HG02678 (cell line): Measurements from ENCODE around the gene PCED1A.

Source experiments
- ATAC-seq: cut with Tn5 transposase; IDR thresholded peaks from one replicate; pipeline ENCODE4 v1.9.1; 2021; ENCODE audit warnings: mild to moderate bottlenecking, moderate library complexity; ENCODE audit not compliant: unreplicated experiment

Gene PCED1A

DNA sequence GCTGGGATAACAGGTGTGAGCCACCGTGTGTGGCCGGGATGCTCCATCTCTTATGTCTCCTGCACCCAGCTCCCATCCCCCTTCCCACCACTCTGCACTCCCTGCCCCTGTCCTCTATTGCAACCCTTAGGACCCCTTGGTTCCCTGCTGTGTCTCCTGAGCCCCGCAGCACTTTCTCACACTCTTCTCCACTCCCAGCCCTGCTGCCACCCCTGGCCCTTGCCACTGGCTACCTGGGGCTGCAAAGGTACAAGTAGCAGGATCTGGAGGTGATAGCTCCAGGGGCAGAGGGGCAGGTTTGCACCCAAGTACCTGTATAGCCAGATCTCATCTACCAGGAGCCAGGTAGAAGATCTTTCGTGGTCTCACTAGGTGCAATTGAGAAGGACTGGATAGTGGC lies 33.4 kb downstream of the PCED1A start:
- no peak for ATAC-seq

DNA sequence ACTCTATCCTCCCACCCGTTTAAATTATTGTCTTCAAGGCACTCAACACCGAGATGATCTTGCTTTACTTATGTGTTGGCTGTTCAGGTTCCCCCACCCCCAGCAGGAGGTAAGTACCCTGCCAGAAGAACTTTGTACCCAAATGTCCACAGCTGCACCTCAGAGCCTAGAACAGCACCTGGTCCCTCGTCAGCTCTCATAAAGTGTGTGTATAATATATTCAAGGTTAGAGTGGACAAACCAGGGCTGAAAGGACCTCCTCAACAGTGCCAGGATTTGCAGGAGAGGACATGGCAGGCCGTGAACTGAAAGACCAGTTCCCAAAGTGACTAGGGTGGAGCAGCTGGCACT lies 34.1 kb downstream of the PCED1A start:
- no peak for ATAC-seq

DNA sequence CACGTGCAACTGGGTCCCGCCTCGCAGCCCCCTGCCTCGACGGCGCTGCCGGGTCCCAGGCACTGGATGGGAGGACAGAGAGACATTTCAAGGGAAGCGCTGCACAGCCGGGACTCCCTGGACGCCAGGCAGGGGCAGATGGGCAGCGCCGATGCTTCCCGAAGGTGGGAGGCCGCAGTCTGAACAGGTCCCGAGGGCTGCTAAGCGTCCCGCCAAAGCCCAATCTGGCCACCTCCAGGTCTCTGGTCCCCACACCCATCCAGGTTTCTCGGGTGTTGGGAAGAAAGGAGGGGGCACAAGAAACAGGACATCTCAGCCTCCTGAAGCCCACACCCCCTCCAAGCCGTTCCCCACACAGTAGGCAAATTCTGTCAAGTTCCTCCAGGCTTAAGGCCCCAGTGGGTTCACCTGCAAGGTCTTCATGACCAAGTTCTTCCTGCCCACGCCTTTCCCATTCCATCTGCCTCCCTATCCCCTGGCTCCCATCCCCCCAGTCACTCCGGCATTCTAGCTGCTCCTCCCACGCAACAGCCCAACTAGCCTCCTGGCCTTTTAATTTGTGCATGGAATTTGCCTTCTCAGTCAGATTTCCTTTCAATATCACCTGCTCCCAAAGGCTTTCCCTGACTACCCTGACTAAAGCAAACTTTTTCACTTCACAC lies 34.6 kb downstream of the PCED1A start:
- no peak for ATAC-seq

DNA sequence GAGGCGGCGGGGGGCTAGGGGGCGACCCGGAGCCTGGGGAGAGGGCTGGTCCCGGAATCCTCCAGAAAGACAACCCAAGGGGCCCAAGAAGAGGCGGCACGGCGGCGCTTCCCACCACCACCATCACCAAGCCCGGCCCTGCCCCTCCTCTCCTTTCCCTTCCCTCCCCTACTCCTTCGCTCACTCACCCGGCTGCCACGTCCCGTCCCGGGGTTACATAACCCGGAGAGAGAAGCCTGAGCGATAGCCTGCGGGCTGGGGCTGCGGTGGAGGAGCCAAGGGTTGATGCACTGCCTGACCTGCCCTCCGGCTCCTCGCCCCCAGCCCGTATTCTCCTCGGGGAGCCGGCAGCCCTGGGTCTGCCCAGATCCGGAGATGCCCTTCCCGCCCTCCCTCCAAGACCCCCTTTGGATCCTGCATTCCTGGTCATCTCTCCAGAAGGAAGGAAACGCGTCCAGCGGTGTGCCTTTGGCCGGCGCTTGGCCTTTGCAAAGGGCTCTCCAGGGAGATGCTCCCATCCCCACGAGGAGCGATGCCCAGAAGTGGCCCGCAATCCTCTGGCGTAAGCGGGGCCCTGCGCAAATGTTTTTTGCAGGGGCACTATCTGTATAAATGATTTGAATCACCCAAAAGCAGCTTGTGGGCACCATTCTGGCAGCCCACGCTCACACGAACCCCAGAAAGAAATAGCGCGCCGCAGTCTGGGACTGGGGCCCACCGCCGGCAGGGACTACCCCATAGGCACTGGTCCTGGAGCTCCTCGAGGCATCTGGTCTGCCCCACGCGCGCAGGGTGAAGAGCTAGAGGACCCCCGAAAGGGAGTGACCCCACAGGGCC lies 35.4 kb downstream of the PCED1A start:
- ATAC-seq, result no peak

DNA sequence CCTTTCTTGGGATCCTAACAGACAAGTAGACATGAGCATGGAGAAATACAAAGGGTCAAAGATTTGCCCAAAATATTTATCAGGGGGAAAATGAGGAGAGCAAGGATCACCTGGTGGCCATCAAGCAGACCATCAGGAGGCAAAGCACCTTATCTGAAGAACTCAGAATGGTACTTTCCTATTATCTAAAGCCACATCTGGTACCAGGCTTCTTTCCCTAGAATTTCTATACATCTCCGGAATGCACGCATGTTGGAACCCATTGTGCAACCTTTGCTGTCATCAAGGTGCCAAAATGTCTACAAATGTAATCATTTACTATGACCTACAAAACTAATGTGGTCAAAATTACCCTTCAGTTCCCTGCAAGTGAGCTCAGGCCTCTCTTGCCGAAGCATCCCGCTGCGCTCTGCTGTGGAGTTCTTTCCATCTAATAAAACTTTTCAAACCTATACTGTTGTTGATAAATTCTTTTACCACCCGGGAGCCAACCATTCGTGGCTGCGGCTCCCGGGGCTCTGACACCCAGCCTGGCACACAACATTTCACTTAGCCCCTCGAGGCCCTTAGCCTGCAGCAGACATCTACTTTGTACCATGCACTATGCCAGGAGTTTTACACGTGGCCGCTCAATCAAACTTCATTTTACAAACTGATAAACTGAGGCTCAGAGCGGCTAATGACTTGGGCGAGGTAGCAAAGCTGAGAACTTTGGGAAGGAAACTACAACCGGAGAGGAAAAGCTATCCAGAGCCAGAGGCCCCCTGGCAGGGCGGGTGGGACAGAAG lies 36.2 kb downstream of the PCED1A start:
- ATAC-seq, result no peak

DNA sequence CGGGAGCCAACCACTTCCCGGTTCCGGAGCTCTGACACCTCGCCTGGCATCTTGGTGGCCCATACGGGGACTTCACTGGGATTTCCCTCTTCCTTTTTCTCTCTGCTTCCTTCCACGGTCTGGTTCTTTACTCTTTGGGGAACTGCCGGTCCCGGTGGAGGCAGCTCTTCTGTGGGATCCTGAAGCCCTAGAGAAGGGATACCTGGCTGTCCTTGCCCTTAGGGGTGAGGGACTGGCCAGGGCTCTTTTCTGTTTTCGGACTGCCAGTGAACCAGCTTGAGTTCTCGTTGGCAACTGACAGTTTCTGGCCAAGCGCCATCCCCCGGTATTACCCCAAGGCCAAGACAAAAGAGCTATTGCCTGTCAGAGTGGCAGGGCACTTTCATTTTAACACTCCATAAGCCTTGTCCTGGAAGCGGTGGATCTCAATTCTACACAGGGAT lies 39.1 kb downstream of the PCED1A start:
- peak; percentile 19 for ATAC-seq

DNA sequence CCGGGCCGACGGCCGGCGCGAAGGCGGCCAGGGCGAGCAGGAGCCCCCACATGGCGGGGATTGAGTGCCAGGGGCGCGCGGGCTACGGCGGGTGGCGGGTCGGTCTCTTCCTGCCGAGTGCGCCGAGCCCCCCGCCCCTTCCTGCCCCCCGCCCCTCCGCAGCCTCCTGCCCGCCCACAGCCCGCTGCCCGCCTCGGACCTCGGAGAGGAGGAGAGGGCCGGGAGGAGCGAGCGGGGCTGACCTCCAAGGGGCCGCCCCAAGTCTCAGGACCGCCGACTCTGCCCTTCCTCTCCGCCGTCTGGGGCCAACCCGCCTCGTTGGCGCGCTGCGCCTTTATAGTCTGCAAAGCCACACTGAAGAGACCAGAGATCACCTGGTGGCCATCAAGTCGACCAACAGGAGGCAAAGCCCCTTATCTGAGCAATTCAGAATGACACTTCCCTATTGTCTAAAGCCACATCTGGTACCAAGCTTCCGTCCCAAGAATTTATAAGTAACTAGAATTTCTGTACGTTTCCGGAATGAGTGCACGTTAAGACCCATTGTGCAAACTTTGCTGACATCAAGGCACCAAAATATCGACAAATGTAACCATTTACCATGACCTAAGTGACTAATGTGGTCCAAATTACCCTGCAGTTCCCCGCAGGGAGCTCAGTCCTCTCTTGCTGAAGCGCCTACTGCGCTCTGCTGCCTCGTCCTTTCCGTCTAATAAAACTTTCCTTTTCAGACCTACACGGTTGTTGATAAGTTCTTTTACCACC lies 39.8 kb downstream of the PCED1A start, which contains the start of gene CPXM1:
CPXM1 (minus strand) TSS at position 107 of the 765 bp plus-strand sequence; CDS start at position 52, 55 bp downstream.
- ATAC-seq, result peak; percentile 47

DNA sequence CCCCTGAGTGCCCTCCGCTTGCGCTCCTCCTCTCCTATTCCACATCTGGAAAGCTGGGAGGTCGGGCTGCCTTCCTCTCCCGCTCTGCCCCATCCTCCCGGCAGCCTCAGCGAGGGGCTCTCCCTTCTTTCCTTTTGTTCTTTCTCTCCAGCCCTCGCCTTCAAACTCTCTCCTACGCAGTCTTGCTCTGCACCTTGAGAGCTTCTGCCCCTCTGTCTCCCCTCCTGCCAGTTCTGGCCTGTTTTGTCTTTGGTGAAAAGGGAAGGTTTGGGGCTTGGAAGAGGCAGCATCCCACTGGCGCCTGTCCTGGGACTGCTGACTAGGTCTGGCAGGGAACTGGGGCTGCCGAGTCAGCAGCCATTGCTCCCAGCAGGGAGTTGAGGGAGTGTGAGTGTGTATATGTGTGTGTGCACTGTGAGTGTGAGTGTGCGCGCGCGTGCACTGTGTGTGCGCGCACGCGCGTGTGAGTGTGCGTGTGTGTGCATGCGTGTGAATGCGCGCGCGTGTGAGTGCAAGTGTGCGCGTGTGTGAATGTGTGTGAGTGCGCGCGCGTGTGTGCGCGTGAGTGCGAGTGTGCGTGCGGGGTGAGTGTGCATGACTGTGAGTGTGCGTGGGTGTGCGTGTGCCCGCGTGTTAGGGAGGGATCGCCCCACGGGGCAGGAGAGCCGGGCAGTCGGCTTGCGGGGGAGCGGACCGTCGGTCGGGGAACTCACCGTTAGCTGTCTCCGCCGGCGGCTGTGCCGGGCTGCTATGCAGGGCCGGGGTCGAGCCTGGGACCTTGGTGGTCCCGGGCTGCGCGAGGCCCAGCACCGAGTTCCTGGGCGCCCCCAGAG lies 40.6 kb downstream of the PCED1A start:
- ATAC-seq, result peak; percentile 25

DNA sequence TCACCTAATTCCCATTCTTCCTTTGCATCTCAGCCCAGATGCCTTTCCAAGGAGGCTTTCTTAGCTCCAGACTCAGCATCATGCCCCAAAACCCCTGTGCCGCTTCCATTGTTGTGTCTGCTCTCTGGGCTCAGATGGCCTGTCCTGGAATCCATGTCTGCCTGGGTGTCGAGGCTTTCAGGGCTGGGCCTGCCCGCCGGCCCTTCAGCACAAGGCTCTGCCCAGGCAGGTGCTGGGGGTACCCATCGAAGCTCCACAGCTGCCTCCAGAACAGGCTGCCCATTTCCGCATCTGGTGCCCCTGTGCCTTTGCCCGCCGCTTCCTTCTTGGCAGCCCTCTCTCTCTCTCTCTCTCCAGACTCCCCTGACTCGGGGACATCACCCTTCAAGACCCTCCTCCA lies 41.2 kb downstream of the PCED1A start:
- ATAC-seq, result no peak

DNA sequence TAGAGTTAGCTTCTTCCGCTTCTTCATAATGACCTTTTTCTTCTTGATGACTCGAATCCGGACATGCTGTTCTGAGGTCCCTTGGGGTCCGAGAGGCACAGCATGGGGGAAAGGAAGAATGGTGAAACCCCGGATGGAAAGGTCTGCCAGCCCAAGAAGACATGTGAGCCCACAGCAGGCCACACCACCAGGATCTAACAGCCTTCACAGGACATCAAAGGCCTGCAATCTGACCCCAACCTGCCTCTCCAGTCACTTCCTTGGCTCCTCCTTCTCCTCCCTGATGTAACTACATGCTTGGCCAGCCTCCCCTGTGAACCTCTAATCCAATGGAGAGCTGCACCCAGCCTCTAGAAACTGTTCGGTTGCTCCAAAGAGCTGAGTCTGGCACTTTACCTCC lies 41.6 kb downstream of the PCED1A start:
- no peak for ATAC-seq

DNA sequence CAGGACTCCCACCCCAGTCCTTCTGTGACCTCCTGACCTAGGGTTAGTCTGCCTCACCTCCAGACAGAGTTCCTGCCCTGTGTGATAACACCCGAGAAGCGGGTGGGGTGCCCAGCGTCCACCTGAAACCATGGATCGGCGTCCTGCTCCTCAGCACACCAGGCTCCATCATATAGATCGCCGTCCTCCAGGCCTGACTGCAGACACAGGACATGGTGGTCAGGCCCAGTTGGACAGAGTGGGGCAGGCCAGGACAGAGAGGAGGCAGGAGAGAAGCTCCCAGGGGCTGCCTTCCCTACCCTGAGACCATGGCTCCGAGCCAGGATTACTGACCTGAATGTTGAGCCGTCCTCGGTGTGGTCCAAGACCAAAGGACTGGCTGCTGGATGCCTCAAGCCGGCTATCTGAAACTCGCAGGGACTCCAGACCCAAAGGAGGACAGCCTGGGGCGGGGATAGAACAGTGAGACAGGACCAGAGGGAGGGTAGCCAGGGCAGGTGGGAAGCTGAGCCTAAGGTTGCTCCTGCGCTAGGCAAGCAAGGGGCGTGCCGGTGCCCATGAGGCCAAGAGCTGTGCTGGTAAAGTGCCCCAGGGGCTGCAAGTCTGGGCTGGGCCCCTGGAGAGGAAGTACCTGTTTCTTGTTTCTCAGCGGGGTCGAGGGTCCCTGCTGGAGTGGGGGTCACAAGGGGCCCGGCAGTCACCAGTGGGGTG lies 42.2 kb downstream of the PCED1A start:
- ATAC-seq, result no peak

DNA sequence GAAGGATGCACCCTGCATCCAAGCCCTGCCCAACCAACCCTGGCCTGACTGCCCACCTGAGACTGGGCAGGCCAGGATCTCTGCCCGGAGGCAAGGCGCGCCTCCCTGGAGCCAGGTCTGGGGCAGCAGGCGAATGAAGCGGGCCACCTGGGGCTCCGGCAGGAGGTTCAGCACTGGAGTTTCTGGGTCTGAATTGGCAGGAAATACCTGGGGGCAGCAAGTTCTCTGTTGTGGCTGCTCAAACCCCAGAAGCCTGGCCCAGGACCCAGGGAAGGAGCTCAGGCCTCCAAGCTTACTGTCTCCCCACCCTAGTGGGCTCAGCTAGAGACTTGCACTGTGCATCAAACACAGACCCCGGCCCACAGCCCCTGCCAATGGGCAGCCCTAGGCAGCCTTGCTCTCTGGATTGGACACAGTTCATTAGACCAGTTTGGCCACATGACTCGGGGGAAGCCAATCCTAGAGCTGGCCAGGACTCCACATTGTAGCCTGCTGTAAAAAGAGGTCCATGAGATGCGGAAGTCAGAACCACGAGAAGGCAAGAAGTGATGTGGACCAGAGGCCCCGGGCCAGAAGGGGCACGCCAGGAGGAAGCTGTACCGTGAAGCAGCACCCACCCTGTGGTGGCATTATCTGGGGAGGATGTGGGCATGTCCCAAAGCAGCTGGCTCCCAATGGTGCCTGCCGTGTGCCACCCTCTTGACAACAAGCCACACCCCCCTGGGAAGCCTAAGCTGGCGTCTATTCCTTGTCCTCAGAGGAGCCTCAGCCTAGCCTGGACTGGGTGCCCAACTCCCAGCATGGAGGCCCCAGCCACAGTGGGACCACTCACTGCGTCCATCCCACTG lies 43.1 kb downstream of the PCED1A start:
- ATAC-seq, result no peak

DNA sequence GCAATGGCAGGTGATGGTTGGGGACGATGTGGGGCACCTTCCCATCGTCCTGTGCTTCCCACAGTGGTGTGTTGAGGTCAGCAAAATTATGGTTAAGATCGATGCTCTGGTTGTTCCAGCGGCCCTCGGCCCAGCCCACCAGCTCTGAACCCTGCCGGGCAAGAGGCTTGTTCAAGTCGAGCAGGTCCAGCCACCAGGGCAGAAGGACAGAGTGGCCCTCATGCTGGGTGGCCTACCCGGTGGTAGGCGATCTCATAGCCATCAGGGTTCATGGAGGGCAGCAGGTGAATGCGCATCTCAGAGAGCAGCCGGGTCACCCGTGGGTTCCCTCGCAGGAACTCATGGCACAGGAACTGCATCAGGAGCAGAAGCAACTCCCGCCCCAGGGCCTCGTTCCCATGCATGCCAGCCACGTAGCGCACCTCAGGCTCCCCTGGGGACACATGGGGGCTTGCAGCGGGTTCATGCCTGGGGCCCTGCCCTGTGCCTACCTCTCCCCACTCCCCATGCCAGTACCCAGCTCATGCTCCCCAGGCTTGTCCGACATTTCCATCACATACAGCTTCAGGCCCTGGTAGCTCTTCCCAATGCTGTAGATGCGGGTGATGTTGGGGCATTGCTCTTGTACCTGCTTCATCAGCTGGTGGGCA lies 44.3 kb downstream of the PCED1A start:
- no peak for ATAC-seq

DNA sequence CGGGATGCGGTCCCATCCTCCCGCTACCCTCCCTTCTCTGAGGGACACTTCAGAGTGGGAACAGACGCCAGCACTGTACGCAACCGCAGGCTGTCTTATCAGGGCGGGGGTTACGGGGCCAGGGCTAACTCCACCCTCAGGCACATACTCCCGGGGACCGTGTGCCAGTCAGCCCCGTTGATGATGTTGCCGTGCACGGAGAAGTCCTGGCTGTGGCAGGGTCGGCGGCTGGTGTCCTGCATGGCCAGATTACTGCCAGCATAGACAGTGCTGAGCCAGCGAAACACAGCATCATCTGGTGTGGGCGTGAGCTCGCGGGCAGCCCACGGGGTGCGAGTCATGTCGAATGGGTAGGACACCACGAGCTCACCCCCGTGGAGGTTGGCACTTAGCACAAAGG lies 45.0 kb downstream of the PCED1A start:
- ATAC-seq, result no peak

DNA sequence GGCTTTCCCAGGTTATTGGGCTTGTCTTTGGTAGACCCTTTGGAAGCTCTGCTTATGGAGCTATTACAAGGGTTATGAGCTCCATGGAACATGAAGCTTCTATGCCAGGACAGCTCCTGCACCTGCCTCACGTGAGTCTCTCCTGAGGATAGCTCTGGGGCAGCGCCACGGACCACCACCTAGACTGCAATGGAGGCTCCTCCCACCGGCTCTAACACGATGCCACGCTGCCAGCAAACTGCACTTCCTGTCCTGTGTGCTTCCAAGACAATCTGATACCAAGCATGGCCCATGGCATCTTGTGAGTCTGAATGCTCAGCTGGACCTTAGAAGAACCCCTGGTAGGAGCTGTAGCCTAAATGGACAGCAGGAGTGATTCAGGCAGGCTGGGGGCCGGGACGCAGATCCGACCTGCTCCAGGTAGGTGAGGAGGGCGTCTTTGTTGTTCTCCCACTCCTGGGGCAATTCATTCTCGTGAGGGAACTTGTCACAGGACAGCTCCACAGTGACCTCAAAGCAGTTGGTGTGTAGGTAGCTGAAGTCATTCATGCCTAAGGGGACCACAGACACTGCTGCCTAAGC lies 45.5 kb downstream of the PCED1A start:
- no peak for ATAC-seq

DNA sequence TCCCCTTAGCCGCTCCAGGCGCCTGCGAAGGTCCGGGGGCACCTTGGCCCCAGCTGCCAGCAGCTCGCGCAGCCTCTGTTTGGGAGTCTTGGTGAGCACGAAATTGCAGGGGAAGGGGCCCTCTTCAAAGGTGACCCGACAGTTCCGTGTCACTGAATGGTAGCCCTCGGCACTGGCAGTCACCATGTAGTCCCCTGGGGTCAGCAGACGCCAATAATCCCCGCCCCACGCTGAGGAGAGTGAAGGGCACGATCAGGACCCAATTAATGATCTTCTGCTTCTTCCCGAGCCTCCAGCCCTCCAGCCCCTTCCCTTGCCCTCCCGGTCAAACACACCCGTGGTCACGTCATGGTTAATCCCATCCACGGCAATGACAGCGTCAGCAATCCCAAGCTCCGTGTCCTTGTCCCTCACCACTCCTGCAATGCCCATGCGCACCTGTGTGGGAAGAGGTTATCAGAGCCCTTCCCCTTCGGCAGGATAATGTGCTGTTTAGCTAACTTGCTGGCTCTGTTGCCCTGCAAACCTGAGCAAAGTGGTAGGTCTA lies 46.2 kb downstream of the PCED1A start:
- ATAC-seq, result no peak

DNA sequence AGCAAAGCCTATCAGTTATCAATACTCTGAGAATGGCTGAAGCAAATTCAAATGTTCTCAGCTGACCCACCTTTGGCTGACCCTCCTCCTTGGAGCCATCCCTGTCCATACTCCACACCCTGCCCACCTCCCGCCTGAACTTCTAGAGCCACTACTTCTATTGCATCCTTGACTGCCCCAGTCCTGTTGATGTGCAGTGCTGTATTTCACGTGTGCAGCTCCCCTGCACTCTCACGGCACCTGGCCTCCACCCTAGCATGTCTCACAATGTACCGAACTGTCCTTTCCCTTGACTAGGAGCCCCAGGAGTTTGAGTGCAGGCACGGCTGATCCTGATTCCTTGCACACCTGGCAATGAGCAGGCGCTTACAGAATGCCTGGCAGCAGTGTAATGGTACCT lies 47.0 kb downstream of the PCED1A start:
- ATAC-seq, result no peak
